Right ventricle myocardium inferior (tissue), 1 donor: ENCODE data around the gene KDF1. TPM values are rescaled to one million over a fixed set of nuclear protein-coding genes. Genes with fewer than 3 reads are reported as not detected.

ENCODE experiments used
- ATAC-seq: fragments of 200-7000 bp; cut with Tn5 transposase; one replicate; pipeline ENCODE4 v1.9.1; 2020; ENCODE audit warnings: mild to moderate bottlenecking, moderate library complexity
- DNase-seq: peaks from one replicate; pipeline ENCODE4 v3.0.0; 2021; ENCODE audit errors: missing footprints
- intact Hi-C: fragments of 100-400 bp; cut with DNase I; formaldehyde crosslinking; loops from one replicate; pipeline ENCODE4 v1.11.0; 2022
- total RNA-seq: library from RNA; stranded (reverse); fragmentation: NEBNext Ultra II Directional; extraction: Animal tissue kit (Norgen Biotek cat#: 25700); gene quantifications from one replicate; pipeline ENCODE4 v1.2.1, GENCODE V29; 2021
- donor health status: DM: no; HTN: yes; CAD: no; lungs with severe emphysema.

KDF1 gene
- total RNA-seq, 1 donor from 2014 or later = 0.68 TPM

- DNase-seq (no peak), ATAC-seq (peak; percentile 84)
- intact Hi-C loops = no loop called here
These were observed 22.1 kb downstream of the KDF1 start for GRCh38 chr1:26938004-26938658.

- DNase-seq (no peak), ATAC-seq (no peak)
- intact Hi-C loops = no loop called here
These were observed 23.4 kb downstream of the KDF1 start for GRCh38 chr1:26936823-26937222.

- ATAC-seq (no peak), DNase-seq (no peak)
- intact Hi-C loops = no loop called here
These were observed 27.7 kb downstream of the KDF1 start for GRCh38 chr1:26932531-26932930.

GRCh38 chr1:26923711-26924110 is 36.6 kb downstream of the KDF1 start:
- DNase-seq = no peak
- no peak for ATAC-seq
- intact Hi-C loops = no loop called here

- intact Hi-C loops = no loop called here
- ATAC-seq (no peak), DNase-seq (no peak)
These were observed 37.4 kb downstream of the KDF1 start for GRCh38 chr1:26922901-26923300.

GRCh38 chr1:26922431-26922729 is 37.9 kb downstream of the KDF1 start:
- ATAC-seq (no peak), DNase-seq (no peak)
- intact Hi-C loops = no loop called here

- intact Hi-C loops = no loop called here
- ATAC-seq (peak; percentile 99), DNase-seq (peak; percentile 99)
These were observed 38.5 kb downstream of the KDF1 start, which contains the start of gene NUDC for GRCh38 chr1:26921540-26922430. NUDC (plus strand) TSS chr1:26921743; CDS start chr1:26921849, 106 bp downstream.

- no peak for DNase-seq
- peak; percentile 38 for ATAC-seq
- intact Hi-C loops = no loop called here
These were observed 39.1 kb downstream of the KDF1 start for GRCh38 chr1:26921126-26921539.

- intact Hi-C loops = no loop called here
- DNase-seq = peak; percentile 74
- peak; percentile 67 for ATAC-seq
These were observed 44.9 kb downstream of the KDF1 start for GRCh38 chr1:26915204-26915842.

- peak; percentile 88 for ATAC-seq
- intact Hi-C loops = no loop called here
- DNase-seq = peak; percentile 70
These were observed 46.3 kb downstream of the KDF1 start, which contains the start of gene NR0B2 for GRCh38 chr1:26913754-26914619. NR0B2 (minus strand) TSS chr1:26913975; CDS start chr1:26913940, 35 bp downstream.

GRCh38 chr1:26913389-26913753 is 46.9 kb downstream of the KDF1 start:
- intact Hi-C loops = no loop called here
- DNase-seq = no peak
- peak; percentile 3 for ATAC-seq

GRCh38 chr1:26912147-26912490 is 48.1 kb downstream of the KDF1 start:
- ATAC-seq (no peak), DNase-seq (no peak)
- intact Hi-C loops = no loop called here

GRCh38 chr1:26911399-26912146 is 48.7 kb downstream of the KDF1 start:
- no peak for ATAC-seq
- intact Hi-C loops = no loop called here
- DNase-seq = no peak

GRCh38 chr1:26910343-26911160 is 49.7 kb downstream of the KDF1 start:
- ATAC-seq (no peak), DNase-seq (no peak)
- intact Hi-C loops = no loop called here

GRCh38 chr1:26909951-26910342 is 50.3 kb downstream of the KDF1 start:
- DNase-seq (no peak), ATAC-seq (no peak)
- intact Hi-C loops = no loop called here

- intact Hi-C loops = no loop called here
- DNase-seq = no peak
- ATAC-seq = no peak
These were observed 53.0 kb downstream of the KDF1 start for GRCh38 chr1:26907071-26907917.
